ENCODE results near the gene RWDD1. TPM values are rescaled to one million over a fixed set of nuclear protein-coding genes. Genes with fewer than 3 reads are reported as not detected.
"Not testable (repeated sequence)": the region's sequence is repeated elsewhere in the genome, so short reads cannot be mapped to it uniquely, and the experiment has no call there.

RWDD1 gene
- total and polyA plus RNA-seq, 2 experiments from 2014 or later, result 41.0 to 48.8 TPM

GRCh38 chr6:116596815-116597214, 25.5 kb downstream of the RWDD1 start:
- H3K4me1 ChIP-seq (ENCODE audit: insufficient read depth), result no peaks in the 10 kb centered on the region
- no peaks in the 10 kb centered on the region for H4K20me1 ChIP-seq (ENCODE audit: insufficient read depth, poor library complexity, severe bottlenecking)
- H3K36me3 ChIP-seq (replicated peaks; ENCODE audit: insufficient read depth, low read depth), result no peaks in the 10 kb centered on the region
- TF ChIP-seq CTCF (IDR thresholded peaks at IDR 0.05; ENCODE audit: poor library complexity) (no peak), EZH2phosphoT487 (IDR thresholded peaks at IDR 0.05; ENCODE audit: low read depth, severe bottlenecking, unreplicated experiment) (no peak), EZH2 (IDR thresholded peaks at IDR 0.05; ENCODE audit: borderline replicate concordance) (no peak)
- no peaks in the 10 kb centered on the region for H3K9me3 ChIP-seq (ENCODE audit: low read depth)
- no peak overlapping the region for H3K4me3 ChIP-seq
- 83% methylated on average over 4 of the region's 4 CpGs for WGBS (ENCODE audit: low lambda C conversion rate, missing lambda C conversion rate)
- no peaks in the 10 kb centered on the region for H3K9me2 ChIP-seq (replicated peaks; ENCODE audit: insufficient read depth)
- H3K27ac ChIP-seq, result no peak overlapping the region
- DNase-seq (ENCODE audit: low spot score), result peak; percentile 37
- no peak overlapping the region for H2AFZ ChIP-seq
- H3K27me3 ChIP-seq, result no peaks in the 10 kb centered on the region
- H3K79me2 ChIP-seq, result no peaks in the 10 kb centered on the region
- no peak overlapping the region for H3K4me2 ChIP-seq

GRCh38 chr6:116603916-116604315, 32.6 kb downstream of the RWDD1 start:
- not testable (repeated sequence) for H3K4me3 ChIP-seq; H3K79me2 ChIP-seq; H4K20me1 ChIP-seq (ENCODE audit: insufficient read depth, poor library complexity, severe bottlenecking); H3K4me1 ChIP-seq (ENCODE audit: insufficient read depth); H3K4me2 ChIP-seq; H3K27ac ChIP-seq; H3K36me3 ChIP-seq (replicated peaks; ENCODE audit: insufficient read depth, low read depth); H3K9me3 ChIP-seq (ENCODE audit: low read depth); H2AFZ ChIP-seq; DNase-seq (ENCODE audit: low spot score); H3K9me2 ChIP-seq (replicated peaks; ENCODE audit: insufficient read depth); H3K27me3 ChIP-seq
- WGBS (ENCODE audit: low lambda C conversion rate, missing lambda C conversion rate), result 87% methylated on average over 3 of the region's 3 CpGs

GRCh38 chr6:116604868-116605267, 33.6 kb downstream of the RWDD1 start:
- not testable (repeated sequence) for H3K4me2 ChIP-seq; DNase-seq (ENCODE audit: low spot score); H3K9me3 ChIP-seq (ENCODE audit: low read depth); H3K79me2 ChIP-seq; H3K4me3 ChIP-seq; H2AFZ ChIP-seq; H3K4me1 ChIP-seq (ENCODE audit: insufficient read depth); H3K9me2 ChIP-seq (replicated peaks; ENCODE audit: insufficient read depth); H3K36me3 ChIP-seq (replicated peaks; ENCODE audit: insufficient read depth, low read depth); H4K20me1 ChIP-seq (ENCODE audit: insufficient read depth, poor library complexity, severe bottlenecking); H3K27me3 ChIP-seq; H3K27ac ChIP-seq
- WGBS (ENCODE audit: low lambda C conversion rate, missing lambda C conversion rate), result 90% methylated on average over 3 of the region's 3 CpGs

GRCh38 chr6:116605935-116606334, 34.6 kb downstream of the RWDD1 start:
- H2AFZ ChIP-seq, result no peak overlapping the region
- H3K79me2 ChIP-seq, result no peaks in the 10 kb centered on the region
- no peaks in the 10 kb centered on the region for H3K36me3 ChIP-seq (replicated peaks; ENCODE audit: insufficient read depth, low read depth)
- no peak overlapping the region for H3K4me2 ChIP-seq
- no peaks in the 10 kb centered on the region for H3K4me1 ChIP-seq (ENCODE audit: insufficient read depth)
- no peak for DNase-seq (ENCODE audit: low spot score)
- no peaks in the 10 kb centered on the region for H4K20me1 ChIP-seq (ENCODE audit: insufficient read depth, poor library complexity, severe bottlenecking)
- no peaks in the 10 kb centered on the region for H3K27me3 ChIP-seq
- no peaks in the 10 kb centered on the region for H3K9me2 ChIP-seq (replicated peaks; ENCODE audit: insufficient read depth)
- no peak overlapping the region for H3K27ac ChIP-seq
- 91% methylated on average over 4 of the region's 4 CpGs for WGBS (ENCODE audit: low lambda C conversion rate, missing lambda C conversion rate)
- no peak overlapping the region for H3K4me3 ChIP-seq
- no peaks in the 10 kb centered on the region for H3K9me3 ChIP-seq (ENCODE audit: low read depth)
- TF ChIP-seq EZH2phosphoT487 (IDR thresholded peaks at IDR 0.05; ENCODE audit: low read depth, severe bottlenecking, unreplicated experiment), result no peak
- TF ChIP-seq EZH2 (IDR thresholded peaks at IDR 0.05; ENCODE audit: borderline replicate concordance), result no peak
- TF ChIP-seq CTCF (IDR thresholded peaks at IDR 0.05; ENCODE audit: poor library complexity), result no peak

GRCh38 chr6:116611056-116611455, 39.8 kb downstream of the RWDD1 start:
- Histone ChIP-seq H4K20me1 (ENCODE audit: insufficient read depth, poor library complexity, severe bottlenecking) (no peaks in the 10 kb centered on the region), H3K4me3 (no peak overlapping the region), H3K4me2 (no peak overlapping the region), H3K79me2 (no peaks in the 10 kb centered on the region), H3K9me2 (replicated peaks; ENCODE audit: insufficient read depth) (no peaks in the 10 kb centered on the region), H3K27me3 (no peaks in the 10 kb centered on the region), H3K4me1 (ENCODE audit: insufficient read depth) (no peaks in the 10 kb centered on the region), H3K9me3 (ENCODE audit: low read depth) (no peaks in the 10 kb centered on the region), H3K27ac (no peak overlapping the region), H2AFZ (no peak overlapping the region), H3K36me3 (replicated peaks; ENCODE audit: insufficient read depth, low read depth) (no peaks in the 10 kb centered on the region)
- DNase-seq (ENCODE audit: low spot score), result no peak
- 65% methylated on average over 4 of the region's 4 CpGs for WGBS (ENCODE audit: low lambda C conversion rate, missing lambda C conversion rate)
- TF ChIP-seq EZH2phosphoT487 (IDR thresholded peaks at IDR 0.05; ENCODE audit: low read depth, severe bottlenecking, unreplicated experiment) (no peak), CTCF (IDR thresholded peaks at IDR 0.05; ENCODE audit: poor library complexity) (no peak), EZH2 (IDR thresholded peaks at IDR 0.05; ENCODE audit: borderline replicate concordance) (no peak)
